ENCODE measurements around the gene NCK2. TPM values are rescaled to one million over a fixed set of nuclear protein-coding genes. Genes with fewer than 3 reads are reported as not detected.

Gene NCK2
- total RNA-seq, 6 experiments from 2014 or later: 18.6 to 20.2 (median 19.8) TPM

- H3K36me3 Mint-ChIP-seq (ENCODE audit: low read depth): peaks cover 25% of the 10 kb centered on the region
- H3K4me3 Mint-ChIP-seq: no peak overlapping the region
- no peak overlapping the region for H3K27ac Mint-ChIP-seq
- no peak for TF ChIP-seq CTCF (IDR thresholded peaks at IDR 0.05)
- peaks cover 44% of the 10 kb centered on the region for H3K9me3 Mint-ChIP-seq
- H3K27me3 Mint-ChIP-seq (ENCODE audit: insufficient read depth): no peaks in the 10 kb centered on the region; the same call in 1 of the 2 replicates
- no peaks in the 10 kb centered on the region for H3K4me1 Mint-ChIP-seq (ENCODE audit: low read depth)
- no peak for DNase-seq
Measured at GRCh38 chr2:105834931-105835330, 90.2 kb downstream of the NCK2 start.

DNA sequence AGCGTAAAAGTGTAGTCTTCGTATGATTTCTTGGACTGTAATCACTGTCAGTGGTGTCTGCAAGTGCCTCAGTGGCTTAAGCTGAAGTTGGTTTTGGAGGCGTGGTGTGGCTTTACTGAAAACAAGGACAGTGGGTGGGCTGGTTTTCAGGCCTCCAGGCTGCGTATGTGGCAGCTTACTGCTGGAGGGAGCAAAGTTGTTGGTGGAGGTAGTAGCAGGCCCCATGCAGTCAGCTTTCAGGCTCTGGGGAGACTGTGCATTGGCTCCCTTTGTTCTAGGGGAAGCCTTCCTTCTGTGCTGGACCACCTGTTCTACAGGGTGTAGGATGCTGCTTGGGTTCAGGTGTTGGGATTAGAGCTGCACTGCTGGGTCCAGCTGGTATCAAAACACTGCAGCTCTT lies 91.6 kb downstream of the NCK2 start:
- peaks cover 44% of the 10 kb centered on the region for H3K9me3 Mint-ChIP-seq
- H3K4me1 Mint-ChIP-seq (ENCODE audit: low read depth): no peaks in the 10 kb centered on the region
- no peak overlapping the region for H3K27ac Mint-ChIP-seq
- no peak overlapping the region for H3K4me3 Mint-ChIP-seq
- no peaks in the 10 kb centered on the region; the same call in 1 of the 2 replicates for H3K27me3 Mint-ChIP-seq (ENCODE audit: insufficient read depth)
- no peak for DNase-seq
- no peak for TF ChIP-seq CTCF (IDR thresholded peaks at IDR 0.05)
- peaks cover 25% of the 10 kb centered on the region for H3K36me3 Mint-ChIP-seq (ENCODE audit: low read depth)

DNA sequence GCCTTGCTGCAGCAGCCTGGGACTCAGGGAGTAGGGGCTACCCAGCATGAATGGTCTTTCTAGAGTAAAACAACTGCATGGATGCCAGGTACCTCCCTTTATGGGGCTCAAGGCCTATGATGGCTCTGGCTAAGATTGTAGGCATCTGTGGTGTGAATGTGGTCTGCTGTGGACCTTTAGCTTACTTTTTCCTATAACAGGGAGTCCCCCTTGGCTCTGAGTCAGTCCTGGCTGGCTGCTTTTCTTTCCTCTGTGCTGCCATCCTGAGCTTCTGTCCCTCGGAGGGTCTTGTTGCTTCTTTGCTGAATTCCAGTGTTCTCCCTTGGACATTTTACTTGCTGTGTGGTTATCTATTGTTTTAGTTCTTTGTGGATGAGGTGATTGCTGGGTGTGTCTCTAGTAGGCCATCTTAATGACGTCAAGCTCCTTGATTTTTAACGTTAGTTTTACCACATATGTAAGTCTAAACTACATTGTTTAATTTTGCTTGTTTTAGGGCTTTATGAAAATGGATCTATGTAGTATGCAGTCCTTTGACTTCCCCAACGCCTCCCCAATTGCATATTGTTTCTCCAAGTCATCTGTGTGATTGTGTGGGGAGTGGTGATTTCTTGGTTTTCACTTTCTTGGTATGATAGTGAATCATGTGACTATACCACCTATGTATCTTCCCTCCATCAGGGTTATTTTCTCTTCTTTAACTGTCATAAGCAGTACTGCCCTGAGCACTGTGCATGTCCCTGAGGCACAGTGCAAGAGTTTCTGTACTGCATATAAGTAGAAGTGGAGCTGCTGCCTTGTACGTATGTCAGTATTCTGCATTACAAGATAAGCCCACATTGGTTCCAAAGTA lies 92.4 kb downstream of the NCK2 start:
- Mint-ChIP-seq H3K4me3 (no peak overlapping the region), H3K27me3 (ENCODE audit: insufficient read depth) (no peaks in the 10 kb centered on the region; the same call in 1 of the 2 replicates), H3K4me1 (ENCODE audit: low read depth) (no peaks in the 10 kb centered on the region), H3K9me3 (peaks cover 38% of the 10 kb centered on the region), H3K27ac (no peak overlapping the region), H3K36me3 (ENCODE audit: low read depth) (peaks cover 26% of the 10 kb centered on the region)
- DNase-seq: no peak
- TF ChIP-seq CTCF (IDR thresholded peaks at IDR 0.05): no peak

GRCh38 chr2:105839793-105840192 lies 95.1 kb downstream of the NCK2 start:
- Mint-ChIP-seq H3K36me3 (ENCODE audit: low read depth) (peaks cover 18% of the 10 kb centered on the region), H3K27me3 (ENCODE audit: insufficient read depth) (no peaks in the 10 kb centered on the region; the same call in 1 of the 2 replicates), H3K27ac (no peak overlapping the region), H3K9me3 (peaks cover 15% of the 10 kb centered on the region), H3K4me1 (ENCODE audit: low read depth) (peaks cover 9% of the 10 kb centered on the region; the same call in 1 of the 2 replicates), H3K4me3 (no peak overlapping the region; the same call in 1 of the 2 replicates)
- no peak for TF ChIP-seq CTCF (IDR thresholded peaks at IDR 0.05)
- DNase-seq: no peak

DNA sequence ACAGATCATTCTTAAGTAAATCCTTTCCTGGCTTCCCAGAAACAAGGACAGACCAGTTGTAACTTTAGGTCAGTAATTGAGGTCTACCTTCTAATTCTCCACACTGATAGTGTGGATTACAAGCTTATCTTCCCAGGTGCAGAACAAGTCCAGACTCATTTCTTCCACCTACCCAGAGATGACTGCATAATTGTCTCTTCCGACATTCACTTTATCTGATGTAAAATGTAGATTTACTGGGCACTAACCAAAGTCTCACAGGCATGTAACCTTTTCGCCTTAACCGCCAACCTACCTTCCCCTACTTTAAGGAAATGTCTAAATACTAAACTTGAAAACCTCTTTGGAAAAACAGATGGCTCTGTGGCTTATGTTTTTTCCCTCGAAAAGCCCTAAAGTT lies 96.2 kb downstream of the NCK2 start:
- peaks cover 9% of the 10 kb centered on the region; the same call in 1 of the 2 replicates for H3K4me1 Mint-ChIP-seq (ENCODE audit: low read depth)
- no peak for TF ChIP-seq CTCF (IDR thresholded peaks at IDR 0.05)
- peaks cover 6% of the 10 kb centered on the region for H3K9me3 Mint-ChIP-seq
- no peak overlapping the region for H3K27ac Mint-ChIP-seq
- no peaks in the 10 kb centered on the region; the same call in 1 of the 2 replicates for H3K27me3 Mint-ChIP-seq (ENCODE audit: insufficient read depth)
- H3K36me3 Mint-ChIP-seq (ENCODE audit: low read depth): peaks cover 8% of the 10 kb centered on the region; the same call in 1 of the 2 replicates
- no peak overlapping the region for H3K4me3 Mint-ChIP-seq
- no peak for DNase-seq

Measured in HFFc6 (cell line).